T-helper 2 cell treated with Interferon-gamma antibody and Interleukin-4, amounts not matched to agents 100 ng/mL and 5 ng/mL, for 36 hours (primary cell): ENCODE measurements around the gene CTNNA1. TPM values are rescaled to one million over a fixed set of nuclear protein-coding genes. Genes with fewer than 3 reads are reported as not detected.

Source experiments
- intact Hi-C: fragments of 100-400 bp; cut with micrococcal nuclease; formaldehyde crosslinking; loops from one replicate; pipeline ENCODE4 v1.15.1; 2023
- total RNA-seq: library from RNA; stranded (reverse); gene quantifications from 2 replicates; pipeline ENCODE4 v1.2.3, GENCODE V29; 2022

The CTNNA1 gene
- total RNA-seq, 1 donor from 2014 or later, result 53.5 TPM

- intact Hi-C loops, result no loop called here
Measured at GRCh38 chr5:138946241-138946623, 193.0 kb downstream of the CTNNA1 start.

DNA sequence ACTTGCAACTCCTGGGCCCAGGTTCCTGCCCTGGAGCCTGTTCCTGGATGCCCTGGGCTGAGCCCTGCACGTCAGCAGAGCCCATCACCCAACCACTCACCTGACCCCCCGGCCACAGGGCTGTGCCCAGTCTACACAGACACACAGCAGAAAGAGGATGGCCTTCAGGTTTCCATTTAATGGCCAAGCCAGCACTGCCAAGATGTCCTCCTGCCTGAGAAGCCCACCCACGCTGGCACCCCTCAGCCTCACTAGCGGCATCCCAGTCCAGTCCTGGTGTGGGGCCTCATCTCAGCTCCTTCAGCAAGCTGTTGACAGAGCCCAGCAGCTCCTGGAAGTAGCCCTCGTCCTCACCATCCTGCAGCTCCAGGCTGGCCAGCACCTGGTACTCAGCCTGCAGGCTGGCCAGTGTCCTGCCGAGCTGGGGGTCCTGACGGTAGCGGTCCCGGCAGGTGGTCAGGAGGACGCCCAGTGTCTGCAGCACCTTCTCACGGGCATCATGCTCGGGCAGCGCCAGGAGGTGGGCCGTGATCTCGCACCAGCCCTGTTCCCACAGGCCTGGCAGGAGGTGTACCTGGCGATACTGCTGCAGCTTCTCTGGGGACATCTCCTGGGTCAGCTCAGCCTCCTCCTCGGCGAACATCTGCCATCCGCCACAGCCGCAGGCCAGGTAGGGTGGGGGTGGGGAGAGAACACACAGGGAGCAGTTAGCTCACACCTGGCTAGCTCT is 193.8 kb downstream of the CTNNA1 start:
- intact Hi-C loops, result no loop called here

DNA sequence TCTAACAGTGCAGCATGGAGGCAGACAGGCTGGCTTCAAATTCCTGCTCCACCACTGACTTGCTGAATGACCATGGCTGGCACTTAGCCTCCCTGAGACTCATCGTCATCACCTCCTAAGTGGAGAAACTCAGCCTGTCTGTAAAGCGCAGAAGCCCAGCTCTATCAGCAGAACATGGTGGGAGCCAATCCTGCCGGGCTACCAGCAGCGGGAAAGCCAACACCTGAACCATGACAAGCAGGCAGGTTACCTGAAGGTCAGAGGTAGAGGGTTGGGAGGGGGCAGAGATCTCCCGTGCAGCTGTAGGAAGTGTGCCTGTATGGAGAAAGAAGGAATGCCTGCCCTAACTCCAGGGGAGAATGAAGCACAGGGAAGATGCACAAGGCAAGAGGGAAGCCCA is 194.6 kb downstream of the CTNNA1 start:
- intact Hi-C loops, result no loop called here

DNA sequence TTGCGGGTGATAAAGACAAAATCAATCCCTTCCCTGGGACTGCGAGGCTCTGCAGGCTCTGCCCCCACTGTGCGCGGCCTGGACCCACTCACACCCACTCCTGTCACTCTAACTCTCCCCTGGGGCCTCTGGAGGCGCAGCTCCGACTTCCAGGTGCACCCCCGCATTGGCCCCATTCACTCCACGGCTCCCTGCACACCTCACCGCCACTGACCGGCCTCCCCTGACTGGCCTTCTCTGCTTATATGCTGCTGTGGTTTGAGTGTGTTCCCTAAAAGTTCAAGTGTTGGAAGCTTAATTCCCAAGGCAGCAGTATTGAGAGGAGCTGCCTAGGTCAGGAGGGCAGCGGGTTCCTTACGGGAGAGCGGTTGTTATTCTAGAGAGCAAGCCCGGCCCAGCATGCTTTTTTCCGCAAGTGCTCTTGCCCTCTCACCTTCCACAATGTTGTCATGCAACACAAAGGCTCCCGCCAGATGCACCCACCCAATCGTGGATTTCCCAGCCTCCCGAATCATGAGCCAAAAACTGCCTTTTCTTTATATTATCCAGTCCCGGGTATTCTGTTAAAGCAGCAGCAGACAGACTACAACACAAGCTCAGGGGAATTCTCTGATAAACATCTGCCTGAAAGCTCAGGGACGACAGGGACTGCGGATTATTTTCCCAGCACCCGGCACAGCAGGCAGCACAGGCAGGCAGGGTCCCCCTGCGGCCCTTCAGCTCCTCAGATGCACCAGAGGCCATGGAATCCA is 195.4 kb downstream of the CTNNA1 start:
- intact Hi-C loops, result no loop called here

DNA sequence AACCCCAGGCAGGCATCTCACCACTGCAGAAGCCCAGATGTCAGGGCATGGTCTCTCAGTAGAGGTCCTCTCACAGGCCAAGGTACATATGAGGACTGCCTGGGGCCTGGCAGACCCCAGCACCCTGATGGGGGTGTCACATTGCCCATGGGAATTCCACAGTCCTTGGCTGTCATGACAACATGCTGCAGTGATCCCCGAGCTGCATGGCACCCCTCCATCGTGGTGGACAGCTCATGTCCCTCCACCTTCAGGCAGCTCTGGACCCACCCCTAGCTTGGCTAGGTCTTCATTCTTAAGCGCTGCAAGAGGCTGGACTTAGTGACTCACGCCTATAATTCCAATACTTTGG is 196.0 kb downstream of the CTNNA1 start:
- intact Hi-C loops, result no loop called here

DNA sequence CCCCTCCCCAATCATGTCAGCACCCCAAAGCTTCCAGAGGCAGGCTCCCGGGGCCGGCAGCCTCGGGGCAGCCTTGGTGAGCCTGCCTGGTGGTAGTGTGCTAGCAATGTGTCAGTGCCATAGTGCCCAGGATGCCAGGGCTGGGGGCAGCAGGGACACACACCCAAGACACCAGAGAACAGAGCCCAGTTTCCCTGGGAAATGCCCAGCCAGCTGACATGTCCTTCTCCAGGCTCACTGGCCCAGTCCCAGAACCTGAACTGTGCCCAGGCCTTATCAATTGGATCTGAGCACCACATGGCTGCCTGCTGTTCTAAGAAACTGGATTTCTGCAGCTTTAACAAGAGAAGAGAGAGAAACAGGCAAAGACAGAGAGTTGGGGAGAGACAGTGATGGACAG is 196.8 kb downstream of the CTNNA1 start:
- intact Hi-C loops, result no loop called here

DNA sequence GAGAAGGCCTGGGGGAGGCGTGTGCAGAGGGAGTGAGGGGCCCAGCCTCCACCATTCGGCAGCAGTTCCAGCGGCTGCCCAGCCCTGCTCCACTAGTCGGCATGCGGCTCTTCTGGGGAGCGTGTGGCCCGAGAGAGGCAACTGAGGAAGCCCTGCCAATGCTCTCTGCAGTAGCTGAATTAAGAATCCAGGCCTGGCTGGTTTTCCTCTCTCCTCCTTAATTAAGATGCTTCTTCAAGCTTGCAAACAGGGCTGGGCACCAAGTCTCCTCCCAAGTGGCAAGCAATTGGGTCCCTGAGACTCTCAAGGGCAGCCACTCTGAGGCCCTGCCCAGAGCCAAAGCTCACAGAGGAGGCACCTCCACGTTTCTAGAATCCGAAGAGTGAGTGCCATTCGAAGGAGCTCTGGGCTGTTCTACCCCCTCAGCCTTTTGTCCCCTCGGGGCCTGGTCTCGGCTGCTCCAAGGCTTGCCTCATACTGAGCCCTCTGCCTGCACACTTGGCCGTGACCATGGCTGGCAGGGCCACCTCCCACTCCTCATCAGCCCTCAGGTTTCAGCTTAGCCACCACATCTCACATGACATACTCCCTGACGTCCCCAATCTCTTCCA is 197.3 kb downstream of the CTNNA1 start:
- intact Hi-C loops, result no loop called here

- intact Hi-C loops, result no loop called here
Measured at GRCh38 chr5:138951091-138951985, 198.1 kb downstream of the CTNNA1 start.

- intact Hi-C loops, result no loop called here
Measured at GRCh38 chr5:138951986-138952735, 198.9 kb downstream of the CTNNA1 start.

GRCh38 chr5:138952962-138953361 is 199.7 kb downstream of the CTNNA1 start:
- intact Hi-C loops, result no loop called here

GRCh38 chr5:138953387-138954256 is 200.4 kb downstream of the CTNNA1 start:
- intact Hi-C loops, result no loop called here

DNA sequence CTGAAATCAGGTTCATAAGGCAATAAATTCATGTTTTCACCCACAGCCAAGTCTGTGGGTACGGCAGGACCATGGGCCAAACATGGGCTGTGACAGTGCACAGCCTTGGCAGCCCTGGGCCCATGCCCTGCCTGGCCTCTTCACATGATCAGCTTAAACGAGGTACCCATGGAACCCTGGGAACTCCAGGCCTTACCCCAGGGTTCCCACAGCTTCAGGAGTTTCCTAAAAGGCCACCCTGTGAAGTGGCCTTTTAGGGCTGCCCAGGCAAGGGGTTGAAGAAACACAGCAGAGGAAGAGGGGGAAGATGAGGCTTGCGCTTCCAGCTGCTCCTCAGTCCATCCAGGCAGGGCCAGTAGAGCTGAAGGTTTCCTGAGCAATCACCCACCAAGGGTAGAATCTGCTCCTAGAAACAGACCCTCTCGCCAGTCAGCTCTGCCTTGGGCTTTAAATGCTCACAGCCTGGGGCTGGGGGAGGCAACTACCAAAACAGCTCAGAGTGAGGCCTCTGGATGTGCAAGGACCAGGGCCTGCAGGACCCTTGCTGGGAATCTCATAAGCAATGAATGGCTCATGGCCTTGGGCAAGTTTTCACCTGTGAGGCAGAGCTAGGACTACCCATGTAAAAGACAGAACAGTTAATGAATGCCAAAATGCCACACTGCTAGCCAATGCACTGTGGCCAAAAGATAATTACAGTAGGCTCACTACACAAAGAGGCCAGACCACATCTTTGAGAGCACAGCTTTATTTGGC is 201.2 kb downstream of the CTNNA1 start:
- intact Hi-C loops, result no loop called here

DNA sequence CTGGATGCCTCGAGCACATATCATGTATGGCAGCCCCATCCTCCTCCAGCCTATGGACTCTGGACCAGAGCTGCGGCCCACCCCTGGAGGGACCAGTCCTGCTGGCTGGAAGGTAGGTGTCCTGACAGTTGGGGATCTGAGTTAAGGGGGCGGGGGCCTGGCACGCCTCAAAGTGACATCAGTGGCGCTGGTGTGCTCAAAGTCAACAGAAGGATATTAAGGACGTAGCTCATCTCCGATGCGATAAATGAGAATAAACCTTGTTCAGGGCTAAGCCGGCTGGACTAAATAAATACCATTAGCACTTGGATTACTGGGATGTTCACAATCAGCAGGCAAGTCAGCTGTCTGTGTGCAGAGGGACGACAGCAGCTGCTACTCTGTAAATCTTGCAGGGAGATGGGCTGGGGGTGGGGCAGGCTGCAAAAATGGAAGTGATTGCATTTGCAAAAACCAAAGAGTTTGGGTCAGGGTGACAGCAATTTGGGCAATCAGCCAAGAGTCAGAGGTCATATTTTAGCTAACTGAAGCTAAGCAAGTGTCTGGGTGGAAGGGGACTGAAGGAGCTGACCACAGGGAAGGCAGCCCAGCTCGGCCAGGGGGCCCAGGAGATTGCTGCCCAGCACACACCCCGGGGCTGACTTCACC is 201.9 kb downstream of the CTNNA1 start:
- intact Hi-C loops, result no loop called here

- intact Hi-C loops, result no loop called here
Measured at GRCh38 chr5:138955671-138956295, 202.6 kb downstream of the CTNNA1 start.

DNA sequence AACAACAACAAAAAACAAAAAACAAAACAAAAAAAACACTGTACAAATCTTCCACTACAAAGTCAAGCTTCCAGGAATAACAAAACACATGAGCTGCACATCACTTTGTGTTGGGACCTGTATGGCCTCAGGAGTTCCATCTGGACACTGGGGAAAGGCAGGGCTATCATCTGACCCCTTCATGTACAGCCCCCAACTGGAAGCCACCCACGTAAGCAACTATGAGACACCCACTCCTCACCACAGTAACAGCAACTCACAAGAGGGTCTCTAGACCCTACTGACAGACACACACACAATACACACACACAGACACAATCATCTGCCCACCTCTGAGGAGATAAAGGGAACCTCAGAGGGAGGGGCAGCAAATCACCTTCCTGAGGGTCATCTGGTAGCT is 203.6 kb downstream of the CTNNA1 start:
- intact Hi-C loops, result no loop called here

DNA sequence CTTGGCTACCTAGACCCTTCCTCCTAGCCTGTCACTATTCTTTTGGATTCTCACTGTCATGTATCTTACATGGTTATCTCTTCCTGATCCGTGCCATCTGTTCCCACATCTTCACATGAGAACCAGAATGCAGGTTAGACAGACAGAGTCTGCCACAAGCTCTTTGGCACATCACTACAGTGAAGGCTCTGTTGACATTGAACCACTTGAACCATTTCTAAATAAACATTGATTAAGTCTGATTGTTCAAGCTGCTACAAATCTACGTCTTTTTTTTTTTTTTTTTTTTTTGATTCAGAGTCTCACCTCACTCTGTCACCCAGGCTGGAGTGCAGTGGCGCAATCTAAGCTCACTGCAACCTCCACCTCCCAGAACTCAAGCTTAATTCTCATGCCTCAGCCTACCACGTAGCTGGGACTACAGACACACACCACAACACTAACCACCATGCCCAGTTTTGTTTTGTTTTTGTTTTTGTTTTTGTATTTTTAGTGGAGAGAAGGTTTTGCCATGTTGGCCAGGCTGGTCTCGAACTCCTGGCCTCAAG is 207.0 kb downstream of the CTNNA1 start:
- intact Hi-C loops, result no loop called here

GRCh38 chr5:138961221-138961620 is 208.0 kb downstream of the CTNNA1 start:
- intact Hi-C loops, result no loop called here

DNA sequence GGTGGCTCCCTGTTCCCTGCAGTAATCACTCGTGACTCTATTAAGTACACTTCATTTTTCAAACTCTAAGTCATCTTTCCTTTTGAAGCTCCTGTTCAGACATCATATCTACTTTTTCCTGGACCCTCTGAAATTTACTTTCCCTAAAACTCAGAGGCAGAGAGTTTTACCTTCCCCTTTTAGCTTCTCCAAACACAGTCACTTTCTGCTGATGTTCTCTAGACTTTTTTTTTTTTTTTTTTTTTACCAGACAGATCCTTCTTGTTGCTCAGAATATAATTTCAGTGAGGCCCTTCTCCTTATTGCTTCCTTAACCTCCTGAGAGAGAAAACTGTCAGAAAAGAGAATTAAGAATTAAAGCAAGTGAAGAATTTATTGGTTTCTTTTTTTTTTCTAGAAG is 208.5 kb downstream of the CTNNA1 start:
- intact Hi-C loops, result no loop called here
